DMS153 treated with DMSO at 0.1 percent for 48 hours (cell line): ENCODE data around the gene ACCSL.

Experiments
- DNase-seq: peaks from one replicate; lab custom pipeline; 2025; ENCODE audit not compliant: unreplicated experiment; lab: John Stamatoyannopoulos, UW

Gene ACCSL

GRCh38 chr11:44094260-44094868, 46.6 kb downstream of the ACCSL start:
- peak; percentile 58 for DNase-seq

DNA sequence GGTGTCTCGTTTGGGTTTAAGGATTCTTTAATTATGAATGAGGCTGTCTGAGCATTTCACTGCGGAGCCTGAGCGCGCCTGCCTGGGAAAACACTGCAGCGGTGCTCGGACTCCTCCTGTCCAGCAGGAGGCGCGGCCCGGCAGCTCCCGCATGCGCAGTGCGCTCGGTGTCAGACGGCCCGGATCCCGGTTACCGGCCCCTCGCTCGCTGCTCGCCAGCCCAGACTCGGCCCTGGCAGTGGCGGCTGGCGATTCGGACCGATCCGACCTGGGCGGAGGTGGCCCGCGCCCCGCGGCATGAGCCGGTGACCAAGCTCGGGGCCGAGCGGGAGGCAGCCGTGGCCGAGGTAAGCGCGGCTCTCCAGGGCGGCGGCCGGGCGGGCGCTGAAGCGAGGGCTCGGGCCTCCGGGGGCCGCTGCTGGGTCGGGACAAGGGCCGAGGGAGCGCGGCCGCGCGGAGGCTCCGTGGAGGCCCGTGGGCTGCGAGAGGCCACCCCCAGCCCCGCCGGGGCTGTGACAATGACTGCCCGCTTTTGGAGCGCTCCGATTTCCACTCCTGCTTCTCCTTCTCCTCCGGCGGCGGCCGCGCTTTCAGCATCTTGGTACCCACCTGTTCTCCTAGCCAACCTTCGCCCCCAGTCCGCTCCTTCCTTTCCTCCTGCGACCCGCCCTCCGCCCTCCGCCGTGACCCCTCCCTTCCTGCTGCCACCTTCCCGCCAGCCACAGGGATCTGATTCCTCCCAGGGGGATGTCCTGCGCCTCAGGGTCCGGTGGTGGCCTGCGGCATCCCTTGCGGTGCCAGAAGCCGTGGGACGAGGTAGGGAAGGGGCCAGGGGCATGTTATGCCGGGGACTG, 48.0 kb downstream of the ACCSL start, which contains the start of gene EXT2:
Gene EXT2 (plus strand): TSS at position 173 of the 854 bp plus-strand sequence. CDS start 12,035 bp downstream, outside the sequence.
- DNase-seq, result peak; percentile 77

DNA sequence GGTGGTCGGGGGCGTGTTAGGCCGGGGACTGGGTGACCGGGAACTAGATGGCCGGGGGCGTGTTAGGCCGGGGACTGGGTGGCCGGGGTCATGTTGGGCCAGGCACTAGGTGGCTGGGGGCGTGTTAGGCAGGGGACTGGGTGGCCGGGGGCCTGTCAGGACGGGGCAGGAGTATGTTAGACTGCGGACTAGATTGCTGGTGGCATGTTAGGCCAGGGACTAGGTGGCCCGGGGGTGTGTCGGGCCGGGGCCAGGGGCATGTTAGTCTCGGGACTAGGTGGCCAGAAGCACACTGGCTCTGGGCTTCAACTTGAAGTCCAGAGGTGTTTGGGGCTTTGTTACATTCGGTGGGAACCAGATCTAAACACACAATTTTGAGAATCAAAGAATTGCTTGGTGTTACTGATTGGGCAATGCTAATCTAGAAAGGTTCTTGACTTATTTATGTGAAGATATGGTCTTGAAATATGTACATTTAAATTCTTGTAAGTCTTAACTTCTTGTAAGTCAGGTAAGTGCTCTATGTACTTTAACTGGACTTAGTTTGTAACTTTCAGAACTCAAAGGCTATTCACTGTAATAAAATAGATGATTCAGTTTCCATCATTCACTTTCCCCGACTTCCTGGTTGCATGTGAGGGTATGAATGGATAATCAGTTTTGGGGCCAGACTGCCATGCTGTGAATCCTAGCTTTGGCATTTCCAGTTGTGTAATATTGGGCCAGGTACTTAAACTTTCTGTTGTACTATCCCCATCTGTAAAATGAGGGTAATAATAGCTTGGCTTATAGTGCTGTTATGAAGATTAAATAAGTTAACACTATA, 48.8 kb downstream of the ACCSL start:
- no peak for DNase-seq

- DNase-seq, result no peak
These were observed 50.0 kb downstream of the ACCSL start for GRCh38 chr11:44097821-44098220.

GRCh38 chr11:44101098-44101497, 53.3 kb downstream of the ACCSL start:
- DNase-seq, result no peak

DNA sequence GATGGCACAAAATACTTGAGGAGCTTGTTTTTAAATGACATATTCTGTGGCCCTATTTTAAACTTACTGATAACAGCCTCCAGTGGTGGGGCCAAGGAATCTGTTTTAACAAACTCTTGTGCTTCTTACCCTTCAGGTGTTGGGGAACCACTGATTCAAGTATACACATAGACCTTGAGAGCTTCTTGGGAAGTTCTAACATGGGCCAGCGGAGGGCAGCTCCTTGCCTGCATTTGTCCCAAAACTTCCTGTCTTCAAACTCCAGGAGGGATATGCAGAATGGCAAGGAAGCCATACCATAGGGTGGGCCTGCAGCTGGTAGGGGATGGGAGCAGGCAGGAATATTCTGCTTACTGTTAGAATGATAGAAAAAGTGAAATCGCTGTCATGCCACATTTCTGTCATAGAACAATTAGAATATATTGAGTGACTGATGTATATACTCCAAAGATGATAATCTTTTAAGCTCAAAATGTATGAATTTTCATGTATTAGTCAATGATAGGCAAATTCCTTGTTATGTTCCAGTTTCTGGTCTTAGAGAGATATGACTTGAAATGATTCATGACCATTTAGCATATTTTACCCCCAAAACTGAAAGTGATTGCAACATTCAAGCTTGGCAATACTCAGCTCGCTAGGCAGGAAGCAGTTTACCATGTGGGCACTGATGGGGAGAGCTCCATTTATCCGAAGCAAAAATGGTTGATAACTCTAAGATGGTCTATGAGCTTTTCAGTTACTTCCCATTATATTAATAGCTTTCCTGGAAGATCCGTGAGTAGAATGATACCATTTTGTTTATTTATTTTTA, 56.9 kb downstream of the ACCSL start:
- no peak for DNase-seq

DNA sequence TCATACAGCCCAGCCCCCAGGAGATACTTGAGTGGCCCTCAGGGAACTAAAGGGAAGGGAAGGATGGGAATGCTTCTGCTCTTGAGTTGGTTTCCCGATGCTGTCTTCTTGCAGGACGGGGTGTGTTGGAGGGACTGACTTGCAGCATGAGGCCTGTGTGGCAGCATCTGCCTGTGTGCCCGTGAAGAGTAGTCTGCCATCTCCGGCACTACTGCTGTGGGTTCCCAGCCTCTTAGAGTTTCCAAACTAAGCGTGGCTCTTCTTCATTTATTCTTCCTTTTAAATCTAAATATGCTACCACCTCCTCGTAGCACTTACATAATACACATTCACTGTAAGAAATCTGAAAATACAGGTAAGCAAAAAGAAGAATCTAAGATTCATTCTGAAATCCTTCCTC, 60.5 kb downstream of the ACCSL start:
- no peak for DNase-seq
